Stimulated activated CD4-positive, alpha-beta T cell treated with anti-CD3 and anti-CD28 coated beads, Interleukin-2, amount 100 ng/mL, for 4 hours (primary cell): ENCODE results near the gene CMTM1.
A peak's percentile ranks its signal among the peaks of the same experiment; 100 is the strongest.
"Not testable (repeated sequence)": the region's sequence is repeated elsewhere in the genome, so short reads cannot be mapped to it uniquely, and the experiment has no call there.

Experiments used
- DNase-seq: peaks from one replicate; pipeline ENCODE4 v3.0.0-alpha.2; 2020; ENCODE audit warnings: low read depth

Gene CMTM1

GRCh38 chr16:66592814-66593213 is 26.6 kb downstream of the CMTM1 start:
- no peak for DNase-seq

- DNase-seq, result no peak
These were observed 28.5 kb downstream of the CMTM1 start for GRCh38 chr16:66594739-66595138.

- DNase-seq, result not testable (repeated sequence)
These were observed 30.3 kb downstream of the CMTM1 start for GRCh38 chr16:66596559-66596958.

- no peak for DNase-seq
These were observed 31.0 kb downstream of the CMTM1 start for GRCh38 chr16:66596986-66597848.

GRCh38 chr16:66598111-66598510 is 31.9 kb downstream of the CMTM1 start:
- DNase-seq, result no peak

GRCh38 chr16:66599726-66600125 is 33.5 kb downstream of the CMTM1 start:
- no peak for DNase-seq

- DNase-seq, result no peak
These were observed 34.2 kb downstream of the CMTM1 start for GRCh38 chr16:66600477-66600876.

- no peak for DNase-seq
These were observed 35.2 kb downstream of the CMTM1 start for GRCh38 chr16:66601471-66601870.

- DNase-seq, result peak; percentile 55
These were observed 37.5 kb downstream of the CMTM1 start for GRCh38 chr16:66603537-66604375.

GRCh38 chr16:66604376-66605176 is 38.3 kb downstream of the CMTM1 start, which contains the start of gene CMTM3:
TSS of gene CMTM3 (plus strand) at chr16:66604704. CDS start at chr16:66604806, 102 bp downstream.
- peak; percentile 58 for DNase-seq

GRCh38 chr16:66605177-66605978 is 39.1 kb downstream of the CMTM1 start:
- DNase-seq, result peak; percentile 26

- no peak for DNase-seq
These were observed 39.9 kb downstream of the CMTM1 start for GRCh38 chr16:66605979-66606751.

- DNase-seq, result peak; percentile 82
These were observed 42.3 kb downstream of the CMTM1 start for GRCh38 chr16:66608241-66609138.

- no peak for DNase-seq
These were observed 42.9 kb downstream of the CMTM1 start for GRCh38 chr16:66609139-66609510.

GRCh38 chr16:66610111-66610820 is 44.0 kb downstream of the CMTM1 start:
- no peak for DNase-seq

GRCh38 chr16:66611911-66612310 is 45.7 kb downstream of the CMTM1 start:
- not testable (repeated sequence) for DNase-seq

- no peak for DNase-seq
These were observed 46.2 kb downstream of the CMTM1 start for GRCh38 chr16:66612422-66612821.

- DNase-seq, result no peak
These were observed 48.0 kb downstream of the CMTM1 start for GRCh38 chr16:66614161-66614802.
